ENCODE measurements around the gene ZNF367.

DNA sequence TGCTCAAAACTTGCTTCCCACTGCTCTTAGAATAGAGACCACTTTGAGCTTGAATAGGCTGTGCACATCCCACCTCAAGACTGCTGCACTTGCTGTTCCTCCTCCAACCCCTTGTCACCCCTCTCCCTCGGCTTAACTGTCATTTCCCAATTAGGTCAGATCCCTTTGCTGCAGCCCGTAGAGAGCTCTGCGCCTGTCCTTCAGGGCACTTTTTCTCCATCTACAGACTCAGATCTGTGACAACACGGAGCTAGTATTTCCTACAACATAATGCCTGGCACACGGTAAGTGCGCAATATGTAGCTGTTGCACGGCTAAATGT is 31.3 kb upstream of the ZNF367 start:
- TF ChIP-seq POLR2A (IDR thresholded peaks at IDR 0.05; ENCODE audit: low read depth, low read length) (no peak), POLR2AphosphoS5 (IDR thresholded peaks at IDR 0.05; ENCODE audit: low read depth, low read length) (no peak), TAF1 (IDR thresholded peaks at IDR 0.05; ENCODE audit: low read depth, low read length) (no peak), POU2F2 (IDR thresholded peaks at IDR 0.05; ENCODE audit: low read depth, low read length) (no peak), SPI1 (IDR thresholded peaks at IDR 0.05; ENCODE audit: low read depth, low read length) (no peak), PAX5 (IDR thresholded peaks at IDR 0.05; ENCODE audit: insufficient read depth, low read length, severe bottlenecking) (no peak)
